IPS DF 4.7 (cell line): ENCODE measurements around the gene ST7L.
"Not testable (repeated sequence)": the region's sequence is repeated elsewhere in the genome, so short reads cannot be mapped to it uniquely, and the experiment has no call there.

Source experiments
- DNase-seq: peaks from one replicate; pipeline ENCODE4 v3.0.0-alpha.2; 2013; ENCODE audit warnings: low spot score; ENCODE audit errors: extremely low read depth

Gene ST7L

GRCh38 chr1:112496290-112496689 is 122.7 kb downstream of the ST7L start:
- DNase-seq = no peak

DNA sequence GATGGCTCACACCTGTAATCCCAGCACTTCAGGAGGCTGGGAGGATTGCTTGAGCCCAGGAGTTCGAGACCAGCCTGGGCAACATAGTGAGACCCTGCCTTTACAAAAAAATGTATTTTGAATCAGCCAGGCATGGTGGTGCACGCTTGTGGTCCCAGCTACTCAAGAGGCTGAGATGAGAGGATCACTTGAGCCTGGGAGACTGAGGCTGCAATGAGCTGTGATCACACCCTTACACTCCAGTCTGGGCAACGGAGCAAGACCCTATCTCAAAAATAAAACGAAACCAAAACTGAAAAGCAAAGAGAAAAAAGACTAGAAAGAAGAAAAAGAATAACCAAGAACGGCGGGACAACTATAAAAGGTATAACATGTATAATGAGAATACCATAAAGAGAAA is 125.6 kb downstream of the ST7L start:
- no peak for DNase-seq

- DNase-seq = no peak
Measured at GRCh38 chr1:112492076-112492475, 126.9 kb downstream of the ST7L start.

GRCh38 chr1:112488141-112488540 is 130.8 kb downstream of the ST7L start:
- DNase-seq = no peak

DNA sequence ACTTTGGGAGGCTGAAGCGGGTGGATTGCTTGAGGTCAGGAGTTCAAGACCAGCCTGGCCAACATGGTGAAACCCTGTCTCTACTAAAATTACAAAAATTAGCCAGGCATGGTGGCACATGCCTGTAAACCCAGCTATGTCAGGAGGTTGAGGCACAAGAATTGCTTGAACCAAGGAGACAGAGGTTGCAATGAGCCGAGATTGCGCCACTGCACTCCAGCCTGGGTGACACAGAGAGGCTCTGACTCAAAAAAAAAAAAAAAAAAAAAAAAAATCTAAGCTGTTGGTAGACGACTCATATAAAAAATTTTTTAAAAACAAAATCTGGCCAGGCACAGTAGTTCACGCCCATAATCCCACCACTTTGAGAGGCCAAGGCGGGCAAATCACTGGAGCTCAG is 131.3 kb downstream of the ST7L start:
- DNase-seq = not testable (repeated sequence)

DNA sequence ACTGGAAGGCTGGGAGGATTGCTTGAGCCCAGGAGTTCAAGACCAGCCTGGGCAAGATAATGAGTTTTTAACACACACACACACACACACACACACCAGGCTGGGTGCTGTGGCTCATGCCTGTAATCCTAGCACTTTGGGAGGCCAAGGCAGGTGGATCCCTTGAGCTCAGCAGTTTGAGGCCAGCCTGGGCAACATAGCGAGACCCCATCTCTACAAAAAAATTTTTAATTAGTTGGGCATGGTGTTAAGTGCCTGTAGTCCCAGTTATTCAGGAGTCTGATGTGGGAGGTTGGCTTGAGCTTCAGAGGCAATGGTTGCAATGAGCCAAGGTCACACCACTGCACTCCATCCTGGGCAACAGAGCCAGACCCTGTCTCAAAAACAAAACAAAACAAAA is 132.9 kb downstream of the ST7L start:
- not testable (repeated sequence) for DNase-seq

DNA sequence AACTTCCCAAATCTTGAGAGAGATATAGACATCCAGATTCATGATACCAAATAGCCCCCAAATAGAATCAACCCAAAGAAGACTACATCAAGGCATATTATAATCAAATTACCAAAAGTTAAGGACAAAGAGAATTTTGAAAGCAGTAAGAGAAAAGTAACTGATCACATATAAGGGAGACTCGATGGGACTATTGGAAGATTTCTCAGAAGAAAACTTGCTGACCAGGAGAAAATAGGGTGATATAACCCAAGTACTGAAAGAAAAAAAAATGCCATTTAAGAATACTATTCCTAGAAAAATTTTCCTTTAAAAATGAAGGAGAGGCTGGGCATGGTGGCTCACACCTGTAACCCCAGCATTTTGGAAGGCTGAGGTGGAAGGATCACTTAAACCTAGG is 140.6 kb downstream of the ST7L start:
- no peak for DNase-seq

DNA sequence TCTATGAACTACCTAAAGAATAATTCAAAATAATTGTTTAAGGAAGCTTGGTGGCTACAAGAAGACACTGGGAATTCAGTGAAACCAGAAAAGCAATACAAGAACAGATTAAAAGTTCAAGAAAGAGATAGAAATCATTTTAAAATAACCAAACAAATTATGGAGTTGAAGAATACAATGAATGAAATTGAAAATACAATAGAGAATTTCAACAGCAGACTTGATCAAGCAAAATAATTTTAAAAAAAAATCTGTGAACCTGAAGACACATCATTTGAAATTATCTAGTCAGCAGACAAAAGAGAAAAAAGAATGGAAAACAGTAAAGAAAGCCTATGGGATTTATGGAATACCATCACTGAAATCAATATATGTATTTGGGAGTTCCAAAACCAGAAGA is 141.4 kb downstream of the ST7L start:
- no peak for DNase-seq
